AG08396 (cell line): ENCODE results near the gene GOLGA6C.
"Not testable (repeated sequence)": the region's sequence is repeated elsewhere in the genome, so short reads cannot be mapped to it uniquely, and the experiment has no call there.

Experiments used
- DNase-seq: peaks from one replicate; pipeline ENCODE4 v3.0.0; 2012; ENCODE audit warnings: low spot score, mixed read lengths

Gene GOLGA6C, protein sequence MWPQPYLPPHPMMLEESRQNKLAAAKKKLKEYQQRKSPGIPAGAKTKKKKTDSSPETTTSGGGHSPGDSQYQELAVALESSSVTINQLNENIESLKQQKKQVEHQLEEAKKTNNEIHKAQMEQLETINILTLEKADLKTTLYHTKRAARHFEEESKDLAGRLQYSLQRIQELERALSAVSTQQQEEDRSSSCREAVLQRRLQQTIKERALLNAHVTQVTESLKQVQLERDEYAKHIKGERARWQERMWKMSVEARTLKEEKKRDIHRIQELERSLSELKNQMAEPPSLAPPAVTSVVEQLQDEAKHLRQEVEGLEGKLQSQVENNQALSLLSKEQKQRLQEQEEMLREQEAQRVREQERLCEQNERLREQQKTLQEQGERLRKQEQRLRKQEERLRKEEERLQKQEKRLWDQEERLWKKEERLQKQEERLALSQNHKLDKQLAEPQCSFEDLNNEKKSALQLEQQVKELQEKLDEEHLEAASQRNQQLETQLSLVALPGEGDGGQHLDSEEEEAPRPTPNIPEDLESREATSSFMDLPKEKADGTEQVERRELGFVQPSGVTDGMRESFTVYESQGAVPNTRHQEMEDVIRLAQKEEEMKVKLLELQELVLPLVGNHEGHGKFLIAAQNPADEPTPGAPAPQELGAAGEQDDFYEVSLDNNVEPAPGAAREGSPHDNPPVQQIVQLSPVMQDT

DNA sequence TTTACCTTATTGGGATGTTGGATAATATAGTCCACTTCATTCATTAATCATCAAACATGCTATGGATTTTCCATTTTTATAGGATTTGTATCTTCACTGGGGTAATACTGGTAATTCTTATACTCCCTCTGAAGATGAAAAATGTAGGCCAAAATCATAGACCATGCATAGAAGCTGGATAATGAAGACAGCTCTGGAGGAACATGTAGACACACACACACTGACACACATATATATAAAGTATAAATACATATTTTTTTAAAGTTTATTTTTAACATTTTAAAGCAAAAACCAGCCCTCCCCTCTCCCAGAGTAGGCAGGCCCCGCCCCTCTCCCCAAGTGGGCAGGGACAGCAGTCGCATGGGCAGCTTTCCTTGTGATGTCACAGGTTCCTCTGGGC, at the start of gene GOLGA6C:
TSS of gene GOLGA6C (plus strand) at position 301 of the 400 bp plus-strand sequence. CDS start 265 bp downstream, outside the sequence.
- not testable (repeated sequence) for DNase-seq

DNA sequence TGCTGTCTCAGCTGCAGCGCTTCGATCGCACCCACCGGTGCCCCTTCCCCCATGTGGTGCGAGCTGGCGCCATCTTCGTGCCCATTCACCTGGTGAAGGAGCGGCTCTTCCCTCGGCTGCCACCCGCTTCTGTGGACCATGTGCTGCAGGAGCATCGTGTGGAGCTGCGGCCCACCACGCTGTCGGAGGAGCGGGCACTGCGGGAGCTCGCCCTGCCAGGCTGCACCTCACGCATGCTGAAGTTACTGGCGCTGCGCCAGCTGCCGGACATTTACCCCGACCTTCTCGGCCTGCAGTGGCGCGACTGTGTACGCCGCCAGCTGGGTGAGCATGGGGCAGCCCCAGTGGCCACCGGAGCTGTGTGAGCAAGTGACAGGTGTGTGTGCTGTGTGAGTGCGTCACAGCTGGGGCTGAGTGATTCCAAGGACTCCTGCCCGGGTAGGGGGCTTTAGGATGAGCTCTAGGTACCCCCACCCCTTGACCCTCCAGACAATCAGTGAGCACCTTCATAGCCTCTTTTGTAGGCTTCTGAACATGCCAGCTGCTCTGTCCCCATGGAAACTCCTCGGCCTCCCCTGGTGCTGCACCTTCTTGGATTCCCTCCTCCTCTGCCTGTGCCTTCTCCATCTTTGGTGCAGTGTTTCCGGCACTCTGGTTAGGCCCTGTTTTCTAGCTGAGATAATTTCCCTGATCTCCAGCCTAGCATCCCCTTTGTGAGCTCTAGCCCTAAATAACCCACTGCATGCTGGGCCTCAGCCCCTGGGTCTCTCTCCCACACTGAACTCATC, 49.4 kb upstream of the GOLGA6C start:
- DNase-seq: no peak

DNA sequence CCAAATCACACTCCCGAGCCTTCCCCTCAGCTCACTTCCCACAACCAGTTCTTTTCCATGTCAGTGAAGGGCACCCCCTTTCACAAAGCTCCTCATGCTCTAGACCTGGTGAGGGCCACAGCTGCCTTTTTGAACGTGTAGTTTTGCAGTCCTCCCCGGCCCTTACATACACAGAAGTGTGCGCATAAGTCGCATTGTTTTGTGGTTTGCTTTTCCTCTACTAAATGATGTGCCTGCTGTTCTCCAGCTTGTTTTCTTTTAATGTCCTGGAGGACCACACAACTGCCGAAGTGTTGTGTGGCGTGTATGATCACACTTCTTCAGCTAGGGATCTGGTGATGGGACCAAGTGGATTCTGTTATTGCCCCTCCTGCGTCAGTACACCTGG, 48.9 kb upstream of the GOLGA6C start:
- no peak for DNase-seq

DNA sequence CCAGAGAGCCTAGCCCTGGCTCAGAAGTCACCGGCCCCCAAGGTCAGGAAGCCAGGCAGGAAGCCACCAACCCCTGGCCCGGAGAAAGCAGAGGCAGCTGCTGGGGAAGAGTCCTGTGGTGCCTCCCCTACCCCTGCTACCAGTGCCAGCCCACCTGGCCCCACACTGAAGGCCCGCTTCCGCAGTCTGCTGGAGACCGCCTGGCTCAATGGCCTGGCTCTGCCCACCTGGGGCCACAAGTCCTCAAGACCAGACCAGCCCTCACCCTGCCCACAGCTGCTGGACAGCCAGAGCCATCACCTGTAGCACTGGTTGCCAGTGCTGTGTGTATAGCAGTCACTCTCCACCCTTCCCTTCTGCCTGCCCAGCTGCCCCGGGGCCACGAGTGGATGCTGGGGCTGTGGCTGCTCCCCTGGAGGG, 47.3 kb upstream of the GOLGA6C start:
- no peak for DNase-seq

DNA sequence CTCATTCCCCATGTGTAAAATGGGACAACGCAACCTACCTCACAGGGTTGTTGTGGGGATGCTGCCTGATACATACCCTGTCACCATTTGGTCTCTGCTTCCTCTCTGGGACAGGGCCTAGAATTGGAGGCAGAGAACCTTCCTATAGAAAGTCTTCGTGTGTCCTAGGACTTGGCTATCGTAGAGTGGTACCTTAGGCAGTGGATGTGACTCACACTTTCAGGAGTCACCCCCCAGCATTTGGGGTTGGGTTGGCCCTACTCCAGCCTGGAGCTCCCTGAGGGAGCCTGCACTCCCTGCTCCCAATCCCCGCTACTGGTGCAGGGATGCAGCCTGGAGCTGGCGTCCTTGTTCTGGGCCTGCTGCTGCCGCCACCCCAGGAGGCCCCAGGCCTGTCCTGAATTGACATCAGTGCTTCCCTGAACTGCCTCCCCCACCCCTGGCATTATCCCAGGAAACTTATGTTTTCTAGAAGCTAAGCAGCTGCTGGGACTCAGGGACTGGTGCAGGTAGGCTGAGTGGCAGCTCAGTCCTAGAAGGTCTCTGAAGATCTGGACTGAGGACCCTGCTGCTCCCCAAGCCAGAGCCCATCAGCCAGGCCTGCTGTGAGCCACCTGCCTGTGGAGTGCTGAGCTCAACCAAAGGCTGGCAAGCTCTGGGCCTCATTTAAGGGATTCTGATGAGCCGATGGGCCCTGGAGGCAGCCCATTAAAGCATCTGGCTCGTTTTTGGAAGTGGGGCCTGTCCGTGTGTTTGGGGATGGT, 46.5 kb upstream of the GOLGA6C start:
- DNase-seq: no peak

DNA sequence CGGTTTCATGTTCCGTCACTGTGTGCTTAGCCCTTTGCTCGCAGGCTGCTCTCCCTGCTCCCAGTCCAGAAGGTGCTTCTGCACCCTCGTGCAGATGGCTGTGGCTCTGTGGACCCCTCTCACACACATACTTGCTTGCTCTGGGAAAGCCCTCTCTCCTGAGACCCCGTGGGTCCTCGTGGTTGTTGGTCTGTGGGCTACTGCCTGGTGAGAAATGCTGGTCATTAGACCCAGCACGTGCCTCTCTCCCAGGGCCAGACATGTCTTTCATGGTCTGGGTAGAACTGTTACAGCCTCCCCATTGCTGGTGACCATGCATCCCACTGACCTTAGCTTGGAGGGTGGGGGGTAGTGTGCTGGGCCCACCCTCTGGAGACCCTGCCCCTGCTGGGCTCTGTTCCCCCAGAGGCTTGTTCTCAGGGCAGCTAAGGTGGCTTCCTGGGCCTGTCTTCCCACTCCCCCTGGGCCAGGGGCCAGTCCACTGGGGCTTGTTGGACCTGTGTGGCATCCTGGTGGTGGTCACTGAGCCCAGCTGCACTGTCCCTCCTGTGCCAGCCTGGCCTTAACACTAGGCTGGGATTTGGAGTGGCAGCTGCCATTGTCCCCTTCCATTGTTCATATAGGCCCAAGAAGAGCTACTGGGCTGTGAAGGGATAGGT, 45.8 kb upstream of the GOLGA6C start:
- DNase-seq: no peak

DNA sequence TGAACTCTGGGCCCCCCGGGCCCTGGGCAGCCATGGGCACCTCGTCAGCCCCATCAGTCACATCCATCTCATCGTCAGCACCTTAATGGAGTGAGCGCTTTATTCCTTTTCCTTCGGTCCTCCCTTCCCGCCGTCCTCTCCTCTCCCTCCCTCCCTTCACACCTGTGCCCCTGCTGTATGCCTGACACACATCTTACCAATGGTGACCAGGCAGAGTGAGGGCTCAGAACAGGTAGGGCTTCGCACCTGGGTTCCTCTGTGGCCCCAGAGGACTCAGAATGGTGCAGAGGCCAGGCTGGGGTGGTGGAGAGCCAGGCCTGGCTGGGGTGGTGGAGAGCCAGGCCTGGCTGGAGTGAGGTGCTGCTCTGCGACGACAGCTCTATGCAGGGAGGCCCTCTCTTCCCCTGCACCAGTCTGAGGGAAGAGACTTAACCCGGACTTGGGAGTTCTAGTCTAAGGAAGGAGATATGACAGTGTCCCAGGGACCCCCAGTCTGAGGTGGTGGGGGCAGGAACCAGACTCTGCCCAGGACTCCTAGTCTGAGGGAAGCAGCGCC, 44.8 kb upstream of the GOLGA6C start:
- no peak for DNase-seq

DNA sequence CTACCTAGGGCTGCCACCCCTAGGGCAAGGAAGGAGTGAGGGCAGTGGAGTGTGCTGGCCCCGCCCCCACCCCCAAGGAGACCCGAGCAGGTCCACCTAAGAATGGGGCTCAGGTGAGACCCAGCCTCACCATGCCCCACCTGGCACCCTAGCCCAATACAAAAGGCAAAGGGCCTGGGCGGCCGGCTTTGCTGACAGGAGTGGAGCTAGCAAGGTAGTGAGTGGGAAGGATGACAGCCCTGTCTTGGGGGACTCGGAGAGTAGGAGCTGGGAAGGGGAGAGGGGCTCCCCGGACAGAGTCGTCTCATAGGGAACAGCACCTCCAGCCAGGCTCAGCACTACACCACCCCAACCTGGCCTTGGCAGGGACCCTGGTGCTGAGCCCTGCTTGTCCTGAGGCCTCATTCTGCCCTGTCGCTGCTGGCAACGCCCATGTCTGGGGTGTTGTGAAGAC, 44.3 kb upstream of the GOLGA6C start:
- no peak for DNase-seq

DNA sequence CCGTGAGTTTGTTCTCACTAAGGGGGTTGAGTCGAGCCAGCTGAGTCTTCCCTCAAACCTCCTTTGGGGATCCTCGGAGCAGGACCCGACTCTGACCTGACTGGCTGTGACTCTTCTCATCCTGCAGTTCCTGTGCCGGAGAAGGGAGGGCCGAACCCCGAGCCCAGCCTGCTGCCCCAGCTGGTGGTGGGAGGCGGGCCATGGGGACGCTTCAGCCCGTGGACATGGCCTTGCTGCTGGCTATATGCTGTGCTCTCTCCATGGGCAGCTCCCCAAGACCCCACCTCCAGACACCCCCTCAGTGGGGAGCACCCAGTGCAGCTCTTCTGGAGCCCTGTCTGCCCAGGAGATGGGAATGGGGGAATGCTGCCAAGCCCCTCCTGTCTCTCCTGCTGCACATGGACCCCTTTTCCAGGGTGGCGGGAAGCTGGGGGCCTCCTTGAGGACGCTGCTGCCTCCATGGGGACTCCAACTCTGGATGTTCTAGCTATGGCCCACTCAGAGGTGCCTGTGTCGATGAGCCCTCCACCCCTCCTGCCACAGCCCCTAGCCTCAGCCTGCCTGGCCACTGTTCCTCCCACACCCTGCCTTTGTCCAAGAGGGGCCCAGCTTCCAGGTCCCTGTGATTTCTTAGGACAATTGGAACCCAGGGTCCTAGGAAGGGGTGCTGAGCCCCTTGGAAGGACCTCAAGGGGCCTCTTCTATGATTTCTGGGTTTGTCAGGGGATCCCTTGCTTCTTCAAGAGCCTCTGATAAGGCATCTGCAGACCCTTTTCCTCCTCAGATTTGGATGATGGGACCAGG, 43.6 kb upstream of the GOLGA6C start:
- DNase-seq: no peak

DNA sequence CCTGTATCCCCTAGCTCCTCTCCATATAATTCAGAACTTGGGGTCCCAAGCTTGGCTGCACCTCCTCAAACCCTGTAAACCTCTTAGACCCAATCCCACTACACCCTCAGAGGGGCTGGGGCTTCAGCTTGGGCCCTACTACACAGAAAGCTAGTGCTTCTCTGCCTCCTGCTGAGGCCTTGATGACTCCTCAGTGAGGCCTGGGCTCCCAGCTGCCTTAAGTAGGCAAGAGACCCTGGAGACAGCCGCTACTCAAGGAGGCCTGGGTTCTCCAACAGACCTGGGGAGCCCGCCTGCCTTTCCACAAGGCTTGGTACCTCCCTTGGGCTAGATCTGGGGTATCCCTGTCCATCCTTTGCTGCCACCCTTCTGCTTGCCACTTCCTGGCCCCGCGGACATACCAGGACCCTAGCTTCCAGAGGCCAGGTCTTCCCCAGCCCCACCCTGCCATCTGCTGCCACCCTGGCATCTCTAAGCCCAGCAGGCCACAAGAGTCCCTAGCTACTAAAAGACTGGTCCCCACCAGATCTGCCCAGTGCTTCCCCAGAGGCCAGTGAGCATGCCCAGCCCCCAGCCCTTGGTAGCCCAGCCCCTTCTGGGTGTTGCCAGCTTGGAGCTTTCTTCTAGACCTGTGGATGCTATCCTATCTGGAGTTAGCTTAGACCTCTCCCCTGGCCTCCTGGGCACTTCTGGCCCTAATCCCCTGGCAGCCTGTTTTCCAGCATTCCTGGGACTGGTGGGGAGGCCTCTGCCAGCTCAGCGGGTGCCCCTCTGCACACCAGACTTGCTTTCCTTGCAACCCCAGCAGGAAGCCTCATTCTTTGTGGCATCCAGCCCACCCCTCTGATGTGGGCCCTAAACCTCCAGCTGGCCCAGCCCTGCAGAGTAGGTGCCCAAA, 42.8 kb upstream of the GOLGA6C start:
- no peak for DNase-seq

DNA sequence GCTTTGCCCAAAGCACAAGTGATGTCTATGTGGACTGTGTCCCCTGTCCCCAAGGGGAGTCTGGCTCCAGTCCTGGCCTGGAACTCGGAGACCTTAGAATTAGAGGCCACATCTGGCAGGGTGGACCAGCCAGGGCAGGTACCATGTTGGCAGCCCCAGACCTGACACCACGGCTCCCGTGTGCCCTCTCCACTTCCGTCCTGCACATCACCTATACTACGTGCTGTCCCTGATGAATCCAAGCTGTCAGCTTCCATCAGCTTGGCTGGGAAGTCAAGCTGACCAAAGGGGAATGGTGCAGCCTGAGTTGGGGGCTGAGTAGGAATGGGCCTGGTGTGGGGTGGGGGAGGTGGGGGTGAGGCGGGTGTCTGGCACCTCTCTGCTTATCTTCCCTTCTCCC, 41.1 kb upstream of the GOLGA6C start:
- no peak for DNase-seq

DNA sequence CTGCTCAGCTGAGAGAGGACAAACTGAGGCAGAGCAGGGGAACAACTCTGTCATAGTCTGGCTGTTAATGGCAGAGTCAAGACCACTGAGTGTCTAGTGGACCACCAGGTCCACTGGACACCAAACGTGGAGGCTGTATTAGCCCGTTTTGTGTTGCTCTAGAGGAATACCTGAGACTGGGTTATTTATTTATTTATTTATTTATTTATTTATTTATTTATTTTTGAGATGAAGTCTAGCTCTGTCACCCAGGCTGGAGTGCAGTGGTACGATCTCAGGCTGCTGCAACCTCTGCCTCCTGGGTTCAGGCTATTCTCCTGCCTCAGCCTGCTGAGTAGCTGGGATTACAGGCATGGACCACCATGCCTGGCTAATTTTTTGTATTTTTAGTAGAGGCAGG, 40.6 kb upstream of the GOLGA6C start:
- not testable (repeated sequence) for DNase-seq

DNA sequence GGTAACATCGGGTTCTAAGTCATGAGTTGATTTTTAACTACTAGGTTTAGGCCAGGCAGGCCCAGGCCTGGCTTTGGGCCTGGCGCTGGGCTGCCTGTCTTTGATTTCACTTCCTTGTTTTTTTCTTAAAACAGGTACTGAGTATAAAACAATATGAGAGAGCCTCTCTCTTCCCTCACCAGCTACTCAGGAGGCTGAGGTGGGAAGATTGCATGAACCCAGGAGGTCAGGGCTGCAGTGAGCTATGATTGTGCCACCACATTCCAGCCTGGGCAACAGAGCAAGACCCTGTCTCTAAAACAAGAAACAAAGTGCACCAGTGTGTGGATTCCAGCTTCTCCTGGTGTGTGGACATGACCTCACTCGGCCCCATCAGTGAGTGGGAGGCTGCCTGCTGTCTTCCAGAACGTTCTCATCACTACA, 38.6 kb upstream of the GOLGA6C start:
- not testable (repeated sequence) for DNase-seq

DNA sequence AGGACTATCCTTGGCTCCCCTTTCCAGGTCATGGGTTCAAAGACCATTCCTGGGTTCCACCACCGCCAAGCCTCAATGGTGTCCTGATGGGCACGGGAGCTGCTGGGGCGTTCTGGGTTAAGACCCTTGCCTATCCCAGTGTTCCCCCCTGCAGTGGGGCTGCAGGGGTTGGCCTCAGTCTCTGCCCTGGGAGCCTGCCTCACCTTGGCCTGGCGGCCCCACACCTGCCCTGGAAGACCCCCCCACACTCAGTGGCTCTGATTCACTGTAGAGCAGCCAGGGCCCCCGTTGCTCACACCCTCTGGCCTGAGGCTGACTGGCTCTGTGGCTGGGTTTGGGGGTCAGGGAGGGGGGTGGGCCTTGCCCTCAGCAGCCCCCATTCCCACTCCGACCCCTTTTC, 34.4 kb upstream of the GOLGA6C start:
- DNase-seq: no peak

DNA sequence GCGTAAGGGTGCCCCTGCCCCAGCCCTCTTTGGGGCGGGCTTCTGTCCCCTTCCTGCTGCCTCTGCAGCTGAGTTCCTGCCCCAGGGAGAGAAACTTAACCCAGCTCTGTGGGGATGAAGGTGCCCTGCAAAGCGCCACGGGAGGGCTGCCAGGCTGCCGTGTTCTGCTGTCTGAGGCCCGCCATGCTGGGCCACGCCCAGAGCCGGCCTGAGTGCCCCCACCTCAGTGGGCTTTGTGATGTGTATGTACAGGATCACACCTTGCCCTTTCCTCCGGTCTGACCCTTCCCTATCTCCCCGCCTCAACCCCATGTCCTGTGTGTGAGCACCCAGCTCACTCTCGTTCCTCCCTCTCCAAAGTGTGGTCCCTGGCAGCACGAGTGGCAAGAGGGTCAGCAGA, 33.9 kb upstream of the GOLGA6C start:
- DNase-seq: no peak

DNA sequence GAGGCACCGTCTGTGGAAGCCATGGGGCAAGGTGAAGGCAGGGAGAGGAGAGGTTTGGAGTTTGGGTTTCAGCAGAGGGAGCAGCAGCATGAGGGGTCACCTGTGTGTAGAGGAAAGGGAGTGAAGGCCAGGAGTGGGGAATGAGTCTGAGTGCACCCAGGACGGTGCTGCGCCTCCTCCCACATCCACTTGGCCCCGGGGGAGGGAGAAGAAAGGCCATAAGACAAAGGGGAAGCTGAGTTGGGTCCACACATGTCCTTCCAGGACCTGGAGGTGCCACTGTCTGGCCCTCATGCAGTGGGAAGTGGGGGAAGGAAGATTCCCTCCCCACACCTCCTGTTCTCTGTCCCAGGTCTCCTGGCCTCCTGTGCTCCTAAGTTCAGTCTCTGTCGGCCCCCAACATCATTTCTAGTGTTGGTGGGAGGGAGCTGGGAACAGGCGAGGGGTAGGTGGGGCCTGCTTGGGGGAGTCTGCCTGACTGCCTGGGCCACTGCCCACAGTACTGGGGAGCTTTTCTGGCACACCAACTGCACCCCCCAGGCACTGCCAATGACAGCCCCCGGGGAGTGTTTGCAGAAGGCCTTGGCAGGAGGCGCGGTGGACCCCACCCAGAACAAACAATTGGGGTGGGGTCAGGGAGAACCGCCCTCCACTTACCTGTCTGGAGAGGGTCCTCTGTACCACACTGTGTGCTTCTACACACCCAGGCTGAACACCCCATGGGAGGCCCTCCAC, 32.9 kb upstream of the GOLGA6C start:
- not testable (repeated sequence) for DNase-seq

DNA sequence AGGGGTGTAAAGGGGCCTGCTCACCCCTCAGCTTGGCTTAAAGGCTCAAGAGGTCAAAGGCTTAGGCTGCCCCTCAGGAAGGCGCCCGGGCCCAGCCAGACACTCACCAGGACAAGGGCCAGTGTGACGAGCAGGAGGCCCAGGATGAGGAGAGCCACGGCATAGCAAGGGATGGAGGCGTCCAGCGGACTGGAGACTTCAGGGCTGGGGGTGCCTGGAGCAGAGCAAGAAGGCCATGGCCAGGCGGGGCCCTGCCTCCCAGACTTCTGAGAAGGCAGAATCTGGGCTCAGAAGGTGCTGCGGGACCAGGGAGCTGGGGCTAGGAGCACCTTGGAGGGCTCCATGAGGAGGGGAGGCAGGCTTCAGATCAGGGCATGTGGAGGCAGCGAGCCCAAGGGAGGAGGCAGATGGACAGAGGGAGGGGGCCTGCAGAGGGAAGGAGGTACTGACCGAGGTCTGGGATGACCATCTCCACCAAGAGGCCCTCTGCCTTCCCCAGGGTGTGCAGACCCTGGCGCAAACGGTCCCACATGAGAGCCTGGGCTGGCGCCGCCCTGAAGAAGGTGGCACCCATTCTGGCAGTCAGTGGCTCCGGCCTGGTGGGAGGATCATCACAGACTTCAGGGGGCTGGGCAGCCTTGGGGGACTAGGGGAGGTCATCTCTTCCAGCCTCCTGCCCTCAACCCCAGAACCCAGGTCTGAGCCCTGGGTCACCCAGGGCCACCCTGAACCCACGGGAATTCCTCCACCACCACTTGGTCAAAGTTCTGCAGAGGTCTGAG, 32.0 kb upstream of the GOLGA6C start:
- no peak for DNase-seq
